HEK293T (cell line): ENCODE data around the gene RNASEH1.

Experiments used
- CTCF ChIA-PET: fragments of 350-600 bp; formaldehyde crosslinking; extraction: SDS; loops from one replicate; lab custom pipeline; 2021; ENCODE audit warnings: antibody characterized with exemption, inconsistent platforms; lab: Yijun Ruan, JAX
- POLR2A ChIA-PET: fragments of 350-600 bp; formaldehyde crosslinking; extraction: SDS; loops from one replicate; lab custom pipeline; 2020; ENCODE audit warnings: antibody characterized with exemption, inconsistent platforms; lab: Yijun Ruan, JAX
- DNase-seq: peaks from one replicate; pipeline ENCODE4 v3.0.0; 2012; ENCODE audit warnings: mixed read lengths; ENCODE audit errors: extremely low spot score
- ARNT ChIP-seq: fragments of 450-650 bp; IDR thresholded peaks from 2 replicates; pipeline ENCODE4 v1.6.1; 2017; ENCODE audit warnings: mild to moderate bottlenecking
- BHLHE40 ChIP-seq: fragments of 450-650 bp; IDR thresholded peaks from 2 replicates; pipeline ENCODE4 v1.6.1; 2016; ENCODE audit warnings: mild to moderate bottlenecking, moderate library complexity, borderline replicate concordance
- CTBP1 ChIP-seq: fragments of 450-650 bp; IDR thresholded peaks from 2 replicates; pipeline ENCODE4 v1.6.1; 2016; ENCODE audit warnings: borderline replicate concordance
- ELF4 ChIP-seq: fragments of 450-650 bp; IDR thresholded peaks from 2 replicates; pipeline ENCODE4 v1.6.1; 2017; ENCODE audit warnings: antibody characterized with exemption
- FOXA1 ChIP-seq: fragments of 450-650 bp; IDR thresholded peaks from 2 replicates; pipeline ENCODE4 v1.6.1; 2016; ENCODE audit warnings: mild to moderate bottlenecking
- FOXK2 ChIP-seq: fragments of 450-650 bp; IDR thresholded peaks from 2 replicates; pipeline ENCODE4 v1.6.1; 2016; ENCODE audit warnings: mild to moderate bottlenecking
- FOXM1 ChIP-seq: fragments of 450-650 bp; IDR thresholded peaks from 2 replicates; pipeline ENCODE4 v1.6.1; 2017; ENCODE audit warnings: mild to moderate bottlenecking, borderline replicate concordance
- HDGF ChIP-seq: fragments of 450-650 bp; IDR thresholded peaks from 2 replicates; pipeline ENCODE4 v1.6.1; 2017; ENCODE audit warnings: antibody characterized with exemption, borderline replicate concordance
- L3MBTL2 ChIP-seq: fragments of 450-650 bp; conservative IDR thresholded peaks from 2 replicates; pipeline ENCODE4 v1.6.1; 2016; ENCODE audit warnings: mild to moderate bottlenecking
- LEF1 ChIP-seq: fragments of 450-650 bp; IDR thresholded peaks from 2 replicates; pipeline ENCODE4 v1.6.1; 2017; ENCODE audit warnings: mild to moderate bottlenecking, borderline replicate concordance
- NFRKB ChIP-seq: fragments of 450-650 bp; IDR thresholded peaks from 2 replicates; pipeline ENCODE4 v1.6.1; 2016; ENCODE audit warnings: mild to moderate bottlenecking, moderate library complexity
- PKNOX1 ChIP-seq: fragments of 450-650 bp; IDR thresholded peaks from 2 replicates; pipeline ENCODE4 v1.6.1; 2016
- SP1 ChIP-seq: fragments of 450-650 bp; IDR thresholded peaks from 2 replicates; pipeline ENCODE4 v1.6.1; 2017
- SUZ12 ChIP-seq: fragments of 450-650 bp; IDR thresholded peaks from 2 replicates; pipeline ENCODE4 v1.6.1; 2016; ENCODE audit warnings: mild to moderate bottlenecking
- TARDBP ChIP-seq: fragments of 450-650 bp; IDR thresholded peaks from 2 replicates; pipeline ENCODE4 v1.6.1; 2016
- ZNF384 ChIP-seq: fragments of 450-650 bp; IDR thresholded peaks from 2 replicates; pipeline ENCODE4 v1.6.1; 2016

Gene RNASEH1

GRCh38 chr2:3597567-3597966 is 39.4 kb upstream of the RNASEH1 start:
- ChIA-PET CTCF (no interaction called here), POLR2A (no interaction called here)
- DNase-seq: no peak
- TF ChIP-seq ELF4: no peak
- no peak for TF ChIP-seq BHLHE40
- no peak for TF ChIP-seq FOXK2
- no peak for TF ChIP-seq HDGF
- TF ChIP-seq L3MBTL2: no peak
- no peak for TF ChIP-seq SP1

- ChIA-PET CTCF (no interaction called here), POLR2A (no interaction called here)
- TF ChIP-seq TARDBP (no peak), CTBP1 (no peak), ARNT (no peak), SP1 (no peak), L3MBTL2 (no peak), SUZ12 (no peak), FOXK2 (no peak)
- DNase-seq: no peak
Measured at GRCh38 chr2:3596901-3597417, 38.8 kb upstream of the RNASEH1 start.

GRCh38 chr2:3595985-3596384 is 37.9 kb upstream of the RNASEH1 start:
- POLR2A ChIA-PET: no interaction called here
- no peak for TF ChIP-seq L3MBTL2
- TF ChIP-seq CTBP1: no peak
- TF ChIP-seq SUZ12: no peak
- no peak for TF ChIP-seq NFRKB
- TF ChIP-seq FOXM1: no peak
- no peak for TF ChIP-seq BHLHE40
- TF ChIP-seq ARNT: no peak
- TF ChIP-seq ZNF384: no peak
- CTCF ChIA-PET: no interaction called here
- no peak for DNase-seq

GRCh38 chr2:3595404-3595803 is 37.3 kb upstream of the RNASEH1 start:
- TF ChIP-seq PKNOX1 (no peak), ARNT (no peak), HDGF (no peak), SP1 (no peak), NFRKB (no peak), ZNF384 (no peak), ELF4 (no peak), SUZ12 (no peak), FOXM1 (no peak), FOXK2 (no peak)
- DNase-seq: no peak
- CTCF ChIA-PET: no interaction called here
- POLR2A ChIA-PET: no interaction called here

- ChIA-PET CTCF (no interaction called here), POLR2A (interaction anchor here (0.7 kb wide), 1 partner anchor 14 kb away, joined by 3 read pairs; no protein-coding TSS in a partner anchor)
- no peak for DNase-seq
- TF ChIP-seq TARDBP (no peak), CTBP1 (no peak), NFRKB (no peak), FOXA1 (no peak), PKNOX1 (no peak), FOXM1 (no peak), ELF4 (no peak)
Measured at GRCh38 chr2:3594493-3595281, 36.6 kb upstream of the RNASEH1 start, which contains the start of gene COLEC11. Gene COLEC11, plus strand, starts transcription at chr2:3595112. Its CDS starts 9,229 bp downstream, at chr2:3604341.

- ChIA-PET CTCF (no interaction called here), POLR2A (no interaction called here)
- TF ChIP-seq CTBP1: no peak
- no peak for TF ChIP-seq FOXM1
- TF ChIP-seq ARNT: no peak
- TF ChIP-seq LEF1: no peak
- no peak for TF ChIP-seq NFRKB
- no peak for TF ChIP-seq FOXA1
- TF ChIP-seq SP1: no peak
- TF ChIP-seq FOXK2: no peak
- no peak for TF ChIP-seq SUZ12
- TF ChIP-seq PKNOX1: no peak
- TF ChIP-seq TARDBP: no peak
- no peak for TF ChIP-seq ZNF384
- no peak for TF ChIP-seq BHLHE40
- no peak for TF ChIP-seq ELF4
- TF ChIP-seq L3MBTL2: no peak
- TF ChIP-seq HDGF: no peak
- DNase-seq: no peak
Measured at GRCh38 chr2:3589086-3589485, 31.0 kb upstream of the RNASEH1 start.

GRCh38 chr2:3588084-3588483 is 30.0 kb upstream of the RNASEH1 start:
- ChIA-PET POLR2A (no interaction called here), CTCF (no interaction called here)
- TF ChIP-seq PKNOX1 (no peak), NFRKB (no peak), SP1 (no peak), SUZ12 (no peak), FOXA1 (no peak), CTBP1 (no peak), HDGF (no peak), LEF1 (no peak), TARDBP (no peak), BHLHE40 (no peak), ELF4 (no peak), FOXM1 (no peak), FOXK2 (no peak), ZNF384 (no peak), ARNT (no peak), L3MBTL2 (no peak)
- no peak for DNase-seq
